Measurements from ENCODE around the gene OR2J3.
"Not testable (repeated sequence)": the region's sequence is repeated elsewhere in the genome, so short reads cannot be mapped to it uniquely, and the experiment has no call there.

OR2J3 gene

DNA sequence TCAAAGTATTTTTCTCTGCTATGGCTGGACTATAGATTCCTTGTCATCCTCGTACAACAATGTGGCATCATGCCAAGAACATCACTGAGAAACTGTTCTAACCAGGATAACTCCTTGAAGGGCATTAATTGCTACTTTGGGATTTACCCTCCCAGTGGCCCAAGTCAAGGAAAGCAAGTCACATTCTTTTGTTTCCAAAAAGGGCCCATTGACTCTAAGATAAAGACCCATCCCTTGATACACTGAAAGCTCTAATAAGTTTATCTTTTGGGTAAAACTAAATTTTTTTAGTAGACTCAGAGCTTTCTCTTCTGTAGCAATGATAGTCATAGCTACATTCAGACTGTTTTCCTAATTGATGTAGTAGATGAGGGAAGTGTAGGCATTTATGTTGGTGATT, at the start of gene OR2J3:
Gene OR2J3 (plus strand): TSS at position 301 of the 400 bp plus-strand sequence. CDS start 3,833 bp downstream, outside the sequence.
- no peak for DNase-seq (ENCODE audit: low read depth)

DNA sequence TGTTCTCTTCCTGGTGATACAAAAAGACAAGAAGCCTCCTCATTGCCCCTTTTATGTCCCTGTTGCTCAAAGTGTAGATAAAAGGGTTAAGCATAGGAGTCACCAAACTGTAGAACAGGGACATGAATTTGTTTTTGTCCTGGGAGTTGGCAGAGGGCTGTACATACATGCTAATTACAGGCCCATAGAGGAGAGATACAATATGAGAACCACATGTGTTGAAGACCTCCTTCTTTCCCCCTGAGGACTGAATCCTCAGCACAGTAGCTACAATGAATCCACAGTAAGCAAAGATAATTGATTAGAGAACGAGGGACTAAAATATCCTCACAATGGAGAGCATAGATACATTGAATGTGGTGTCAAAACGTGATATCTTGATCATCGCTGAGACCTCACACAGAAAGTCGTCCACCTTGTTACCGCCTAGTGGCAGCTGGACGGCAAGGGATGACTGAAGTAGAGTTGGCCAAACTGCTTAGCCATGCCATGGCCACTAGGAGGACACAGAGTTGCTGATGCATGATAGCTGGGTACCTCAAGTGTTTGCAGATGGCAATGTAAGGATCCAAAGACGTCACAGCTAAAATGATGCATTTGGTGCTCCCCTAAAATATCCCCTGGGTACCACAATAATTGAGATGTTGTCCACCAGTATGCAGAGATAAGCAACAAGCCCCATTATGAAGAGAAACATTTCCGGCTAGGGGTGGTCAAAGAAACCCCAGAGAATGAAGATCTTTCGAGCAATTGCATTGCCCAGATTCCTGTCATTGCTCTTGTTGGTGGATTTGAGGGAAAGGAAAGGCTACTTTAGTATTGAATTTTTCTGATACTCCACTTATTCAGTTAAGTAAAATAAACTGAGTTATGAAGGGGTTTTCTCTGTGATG, 35.8 kb upstream of the OR2J3 start:
- no peak for DNase-seq (ENCODE audit: low read depth)

DNA sequence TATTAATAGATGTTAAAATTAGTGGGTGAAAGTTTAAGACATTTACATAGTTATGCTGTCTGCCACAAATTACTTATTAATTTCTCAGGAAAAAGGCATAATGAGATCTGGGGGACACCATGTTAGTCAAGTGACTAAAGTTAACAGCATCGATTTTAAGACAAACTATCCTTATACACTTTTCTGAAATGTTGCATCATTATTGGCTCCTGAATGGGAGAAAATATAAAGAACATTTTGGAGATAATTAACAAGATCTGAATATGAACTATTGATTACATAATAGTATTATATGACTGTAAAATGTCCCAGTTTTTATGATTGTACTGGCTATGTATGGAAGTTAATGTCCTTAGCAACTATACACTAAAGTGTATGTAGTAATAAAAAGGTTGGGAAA, 28.7 kb upstream of the OR2J3 start:
- no peak for DNase-seq (ENCODE audit: low read depth)

- DNase-seq (ENCODE audit: low read depth): no peak
Measured at GRCh38 chr6:29081312-29081711, 26.5 kb upstream of the OR2J3 start.

DNA sequence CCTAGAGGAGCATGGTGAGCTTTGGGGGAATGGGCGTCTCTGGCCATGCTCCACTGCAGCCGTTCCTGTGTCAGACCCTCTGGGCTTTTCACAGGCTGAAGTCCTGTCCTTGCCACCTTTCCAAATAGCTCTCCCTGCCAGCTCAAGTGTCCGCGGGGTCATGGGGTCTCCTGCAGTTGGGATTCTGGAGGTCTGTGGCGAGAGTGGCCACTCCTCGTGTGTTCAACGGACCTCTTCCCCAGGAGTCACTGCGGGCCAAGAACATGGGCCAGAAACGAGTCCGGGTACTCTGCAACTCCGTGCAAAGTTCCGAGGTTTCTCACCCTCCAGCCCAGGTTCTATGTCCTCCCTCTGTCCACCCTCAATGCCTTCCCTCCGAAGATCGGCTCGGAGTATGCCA, 25.4 kb upstream of the OR2J3 start:
- DNase-seq (ENCODE audit: low read depth): no peak

GRCh38 chr6:29087213-29087612, 20.6 kb upstream of the OR2J3 start, which contains the start of gene OR2B3:
OR2B3 (minus strand) TSS chr6:29087313; CDS start chr6:29087248, 65 bp downstream.
- DNase-seq (ENCODE audit: low read depth): no peak

- DNase-seq (ENCODE audit: low read depth): no peak
Measured at GRCh38 chr6:29092957-29093356, 14.9 kb upstream of the OR2J3 start.

DNA sequence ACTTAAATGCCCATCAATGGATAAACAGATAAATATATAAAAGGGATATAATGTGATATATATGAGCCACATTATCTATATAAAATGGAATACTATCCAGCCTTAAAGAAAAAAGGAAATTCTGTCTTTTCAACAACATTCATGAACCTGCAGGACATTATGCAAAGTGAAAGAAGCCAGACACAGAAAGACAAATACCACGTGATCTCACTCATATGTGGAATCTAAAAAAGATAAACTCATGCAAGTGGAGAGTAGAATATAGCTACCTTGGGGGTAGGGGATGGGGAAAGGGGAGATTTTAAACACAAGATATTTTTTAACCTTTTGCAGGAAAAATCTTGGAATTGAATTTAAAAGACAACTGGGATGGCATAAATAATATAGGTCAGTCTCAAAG, 10.1 kb upstream of the OR2J3 start:
- no peak for DNase-seq (ENCODE audit: low read depth)

DNA sequence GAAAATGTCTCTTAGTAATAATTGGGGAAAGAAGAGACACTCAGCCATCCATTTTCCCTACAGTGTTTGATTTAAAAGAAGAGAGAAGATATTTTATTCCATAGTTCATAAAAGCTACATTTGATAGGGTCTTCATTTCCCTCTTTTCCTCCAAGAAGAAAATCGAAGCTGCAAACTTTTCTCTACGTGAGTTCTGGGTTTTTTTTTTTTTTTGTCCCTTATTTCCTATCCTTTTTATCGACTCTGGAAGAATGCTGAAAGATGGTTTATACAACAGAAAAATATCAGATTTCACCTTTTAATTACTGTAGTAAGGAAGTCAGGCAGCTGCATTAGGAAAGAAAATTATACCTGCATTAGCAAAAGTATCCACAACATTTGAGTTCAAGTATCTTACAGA, 8.7 kb upstream of the OR2J3 start, which contains the start of gene OR2J1:
Gene OR2J1 (plus strand): TSS at position 301 of the 400 bp plus-strand sequence. CDS start 1,453 bp downstream, outside the sequence.
- DNase-seq (ENCODE audit: low read depth): no peak

DNA sequence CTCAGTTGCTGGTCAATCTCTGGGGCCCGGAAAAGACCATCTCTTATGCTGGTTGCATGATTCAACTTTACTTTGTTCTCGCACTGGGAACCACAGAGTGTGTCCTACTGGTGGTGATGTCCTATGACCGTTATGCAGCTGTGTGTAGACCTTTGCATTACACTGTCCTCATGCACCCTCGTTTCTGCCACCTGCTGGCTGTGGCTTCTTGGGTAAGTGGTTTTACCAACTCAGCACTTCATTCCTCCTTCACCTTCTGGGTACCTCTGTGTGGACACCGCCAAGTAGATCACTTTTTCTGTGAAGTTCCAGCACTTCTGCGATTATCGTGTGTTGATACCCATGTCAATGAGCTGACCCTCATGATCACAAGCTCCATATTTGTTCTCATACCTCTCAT, 4.3 kb downstream of the OR2J3 start:
- DNase-seq (ENCODE audit: low read depth): no peak

DNA sequence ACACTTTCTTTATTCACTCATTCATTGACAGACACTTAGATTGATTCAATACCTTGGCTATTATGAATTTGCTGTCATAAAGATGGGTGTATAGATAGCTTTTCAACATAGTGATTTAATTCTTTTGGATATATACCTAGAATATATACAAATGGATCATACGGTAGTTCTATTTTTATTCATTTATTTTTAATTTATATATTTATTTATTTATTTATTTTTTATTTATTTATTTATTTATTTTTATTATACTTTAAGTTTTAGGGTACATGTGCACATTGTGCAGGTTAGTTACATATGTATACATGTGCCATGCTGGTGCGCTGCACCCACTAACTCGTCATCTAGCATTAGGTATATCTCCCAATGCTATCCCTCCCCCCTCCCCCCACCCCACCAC, 7.1 kb downstream of the OR2J3 start:
- not testable (repeated sequence) for DNase-seq (ENCODE audit: low read depth)

DNA sequence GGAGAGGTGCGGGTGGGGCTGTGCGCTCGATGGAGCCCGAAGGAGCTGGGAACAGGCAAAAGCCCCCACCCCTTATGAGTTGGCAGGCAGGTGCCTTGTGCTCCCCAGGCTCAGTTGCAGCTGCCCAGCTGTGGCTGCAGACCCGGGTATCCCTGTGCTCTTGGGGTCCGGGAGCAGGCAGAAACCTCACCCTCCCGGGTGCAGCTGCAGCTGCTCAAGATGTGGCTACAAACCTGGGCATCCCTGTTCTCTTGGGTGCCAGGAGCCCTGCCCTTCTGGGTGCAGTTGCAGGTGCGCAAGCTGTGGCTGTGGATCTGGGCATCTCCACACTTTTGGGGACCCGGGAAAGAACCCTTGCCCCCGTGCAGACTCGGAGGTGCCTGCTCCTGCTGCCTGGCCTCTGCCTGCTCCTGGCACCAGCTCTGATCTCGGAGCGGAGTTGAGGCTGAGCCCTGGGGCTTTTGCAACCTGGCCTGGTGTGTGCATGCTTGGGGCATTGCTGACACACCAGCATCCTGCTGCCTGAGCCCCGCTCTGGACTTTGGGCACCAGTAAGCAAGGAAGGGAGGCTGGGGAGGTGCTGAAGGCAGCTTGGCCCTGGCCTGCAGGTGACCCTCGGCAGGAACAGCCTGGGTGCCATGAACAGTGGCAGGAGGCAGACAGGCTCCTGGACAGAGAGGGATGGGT, 21.6 kb downstream of the OR2J3 start:
- DNase-seq (ENCODE audit: low read depth): no peak

GRCh38 chr6:29130644-29131043, 22.8 kb downstream of the OR2J3 start:
- no peak for DNase-seq (ENCODE audit: low read depth)

DNA sequence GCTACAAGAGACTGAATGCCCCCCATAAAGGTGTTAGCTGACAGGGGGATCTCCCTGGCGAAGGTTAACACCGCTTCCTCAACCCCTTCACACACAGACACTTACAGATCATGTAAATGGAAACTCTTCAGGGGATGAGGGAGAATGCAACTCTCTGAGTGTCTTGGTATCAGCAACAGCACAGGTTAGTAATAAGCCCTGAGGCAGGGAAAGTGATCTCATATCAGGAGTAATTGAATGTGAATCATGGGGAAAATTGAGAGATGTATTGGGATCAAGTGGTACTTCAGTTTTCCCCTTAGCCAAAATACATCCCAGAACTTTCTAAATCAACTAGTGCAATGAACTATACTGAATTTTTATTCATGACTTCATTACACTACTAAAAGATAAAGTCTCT, 23.8 kb downstream of the OR2J3 start:
- DNase-seq (ENCODE audit: low read depth): no peak

DNA sequence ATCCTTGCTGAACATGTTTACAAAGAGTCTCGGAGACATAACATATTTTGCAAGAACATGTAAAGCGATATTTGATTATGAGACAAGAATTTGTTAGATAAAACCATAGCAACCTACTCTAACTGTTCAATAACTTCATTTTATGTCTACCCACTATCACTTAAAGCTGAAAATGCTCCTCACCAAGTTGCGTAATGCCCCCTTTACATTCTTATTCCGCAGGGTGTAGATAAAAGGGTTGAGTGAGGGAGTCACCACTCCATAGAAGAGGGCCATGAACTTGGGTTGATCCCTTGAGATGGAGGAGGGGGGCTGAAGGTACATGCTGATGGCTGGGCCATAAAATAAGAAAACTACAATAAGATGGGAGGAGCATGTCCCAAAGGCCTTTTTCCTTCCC, 29.9 kb downstream of the OR2J3 start:
- no peak for DNase-seq (ENCODE audit: low read depth)

DNA sequence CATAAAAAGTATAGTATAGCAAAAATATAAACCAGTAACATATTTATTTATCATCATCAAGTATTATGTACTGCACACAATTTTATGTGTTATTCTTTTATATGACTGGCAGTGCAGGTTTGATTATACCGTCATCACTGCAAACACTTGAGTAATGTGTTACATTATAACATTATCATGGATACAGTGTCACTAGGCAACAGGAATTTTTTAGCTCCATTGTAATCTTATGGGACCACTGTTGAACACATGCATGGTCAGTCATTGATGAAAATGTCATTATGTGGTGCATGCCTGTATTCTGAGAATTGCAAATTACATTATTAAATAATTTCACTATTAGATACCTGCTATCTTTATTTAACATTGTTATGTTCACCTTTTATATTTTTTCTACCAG, 33.7 kb downstream of the OR2J3 start:
- no peak for DNase-seq (ENCODE audit: low read depth)

- no peak for DNase-seq (ENCODE audit: low read depth)
Measured at GRCh38 chr6:29142309-29142708, 34.5 kb downstream of the OR2J3 start.

DNA sequence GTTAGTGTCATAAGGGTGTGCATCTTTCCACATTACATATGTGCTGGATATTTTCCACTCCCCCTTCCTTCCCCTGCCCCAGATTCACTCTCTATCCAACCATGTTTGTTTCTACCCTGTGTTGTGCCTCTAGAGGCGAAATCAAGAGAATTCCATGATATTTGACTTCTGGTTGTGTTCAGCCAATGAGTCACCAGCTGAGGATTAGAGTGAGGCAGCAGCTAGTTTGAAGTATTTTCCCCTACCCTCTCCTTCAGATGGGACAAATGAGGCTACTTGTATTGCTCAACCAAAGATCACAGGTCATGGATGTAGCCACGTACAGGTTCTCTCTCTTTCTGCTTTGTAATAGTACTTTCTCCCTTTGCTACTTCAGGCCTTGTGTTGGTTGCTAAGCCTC, 38.3 kb downstream of the OR2J3 start:
- DNase-seq (ENCODE audit: low read depth): no peak

DNA sequence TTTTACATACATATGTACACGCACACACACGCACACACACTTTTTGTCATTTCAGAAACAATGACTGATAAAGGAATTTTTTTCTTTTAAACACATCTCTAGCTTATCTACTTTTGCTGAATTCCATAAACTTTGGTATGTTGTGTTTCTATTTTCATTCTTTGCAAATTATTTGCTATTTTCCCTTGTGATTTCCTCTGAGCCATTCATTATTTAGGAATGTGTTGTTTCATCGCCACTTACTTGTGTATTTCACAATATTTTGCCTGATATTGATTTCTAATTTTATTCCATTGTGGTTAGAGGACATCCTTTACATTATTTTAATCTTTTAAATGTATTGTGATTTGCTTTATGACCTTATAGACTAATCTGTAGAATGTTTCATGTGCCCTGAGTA, 39.2 kb downstream of the OR2J3 start:
- no peak for DNase-seq (ENCODE audit: low read depth)

GRCh38 chr6:29149444-29149843, 41.6 kb downstream of the OR2J3 start:
- not testable (repeated sequence) for DNase-seq (ENCODE audit: low read depth)

DNA sequence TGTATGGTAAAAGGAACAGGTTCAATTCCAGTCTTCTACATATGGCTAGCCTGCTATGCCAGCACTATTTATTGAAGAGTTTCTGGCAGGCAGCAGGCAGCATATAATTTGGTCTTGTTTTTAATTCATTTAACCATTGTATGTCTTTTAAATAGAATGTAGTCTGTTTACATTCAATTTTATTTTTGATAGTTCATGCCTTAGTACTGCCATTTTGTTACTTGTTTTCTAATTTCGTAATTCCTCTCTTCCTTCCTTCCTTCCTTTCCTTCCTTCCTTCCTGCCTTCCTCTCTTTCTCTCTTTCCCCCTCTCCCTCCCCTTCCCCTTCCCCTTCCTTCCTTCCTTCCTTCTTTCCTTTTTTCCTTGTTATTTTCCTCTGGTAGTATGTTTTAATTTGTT, 45.2 kb downstream of the OR2J3 start:
- no peak for DNase-seq (ENCODE audit: low read depth)

DNA sequence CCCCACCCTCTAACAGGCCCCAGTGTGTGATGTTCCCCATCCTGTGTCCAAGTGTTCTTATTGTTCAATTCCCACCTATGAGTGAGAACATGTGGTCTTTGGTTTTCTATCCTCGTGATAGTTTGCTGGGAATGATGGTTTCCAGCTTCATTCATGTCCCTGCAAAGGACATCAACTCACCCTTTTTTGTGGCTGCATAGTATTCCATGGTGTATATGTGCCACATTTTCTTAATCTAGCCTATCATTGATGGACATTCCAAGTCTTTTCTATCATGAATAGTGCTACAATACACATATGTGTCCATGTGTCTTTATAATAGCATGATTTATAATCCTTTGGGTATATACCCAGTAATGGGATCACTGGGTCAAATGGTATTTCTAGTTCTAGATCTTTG, 47.3 kb downstream of the OR2J3 start:
- not testable (repeated sequence) for DNase-seq (ENCODE audit: low read depth)

- DNase-seq (ENCODE audit: low read depth): not testable (repeated sequence)
Measured at GRCh38 chr6:29159922-29160321, 52.1 kb downstream of the OR2J3 start.
